Coronary artery (tissue), 2 donors: ENCODE results near the gene MLST8.
A peak's percentile ranks its signal among the peaks of the same experiment; 100 is the strongest.

Experiments
- DNase-seq: peaks from one replicate; pipeline ENCODE4 v3.0.0-alpha.2; 2017; ENCODE audit warnings: low spot score
- H3K27ac ChIP-seq, 2 donors: fragments of 200-600 bp; sonication (generic); one replicate each; pipeline ENCODE4 v1.5.1; 2016 to 2019
- H3K4me3 ChIP-seq: fragments of 200-600 bp; sonication (generic); 2 replicates; pipeline ENCODE4 v1.5.1; 2016; ENCODE audit warnings: mild to moderate bottlenecking, moderate library complexity
- CTCF ChIP-seq: fragments of 200-600 bp; sonication (generic); IDR thresholded peaks from one replicate; pipeline ENCODE4 v1.5.1; 2019; ENCODE audit warnings: antibody characterized with exemption

The MLST8 gene

GRCh38 chr16:2209258-2210008 is 4.2 kb downstream of the MLST8 start:
- no peak overlapping the region for H3K4me3 ChIP-seq
- H3K27ac ChIP-seq: no peak overlapping the region
- no peak for DNase-seq
- no peak for TF ChIP-seq CTCF

- DNase-seq: no peak
- H3K4me3 ChIP-seq: no peak overlapping the region
- no peak for TF ChIP-seq CTCF
- no peak overlapping the region for H3K27ac ChIP-seq
Measured at GRCh38 chr16:2210009-2210332, 4.7 kb downstream of the MLST8 start.

- Histone ChIP-seq H3K4me3 (no peak within 1 kb of the TSS), H3K27ac (no peak within 1 kb of the TSS)
- no peak for DNase-seq
Measured at GRCh38 chr16:2210386-2211365, 5.4 kb downstream of the MLST8 start, which contains the start of gene BRICD5. BRICD5 (minus strand) TSS chr16:2210863; CDS start chr16:2210833, 30 bp downstream.

GRCh38 chr16:2211923-2212347 is 6.7 kb downstream of the MLST8 start:
- no peak for TF ChIP-seq CTCF
- Histone ChIP-seq H3K4me3 (no peak overlapping the region), H3K27ac (no peak overlapping the region)
- no peak for DNase-seq

More at GRCh38 chr16:2210386-2211365, 5.4 kb downstream of the MLST8 start, which contains the start of gene BRICD5:
- TF ChIP-seq CTCF: no peak

- Histone ChIP-seq H3K27ac (no peak overlapping the region), H3K4me3 (peak overlapping the region; percentile 87)
- no peak for DNase-seq
- no peak for TF ChIP-seq CTCF
Measured at GRCh38 chr16:2212362-2213324, 7.4 kb downstream of the MLST8 start.
